Body of pancreas (tissue), 4 donors: Measurements from ENCODE around the gene NR2F2. TPM values are rescaled to one million over a fixed set of nuclear protein-coding genes. Genes with fewer than 3 reads are reported as not detected.

Source experiments
- ATAC-seq: fragments of 150-250 bp; one replicate; pipeline ENCODE4 v1.9.1; 2016
- DNase-seq, 4 donors: peaks; one replicate each; pipeline ENCODE4 v3.0.0-alpha.2; 2019
- H3K27ac ChIP-seq, 4 donors: fragments of 200-600 bp; sonication (generic); 1 replicate in 3 of 4; 2 replicates in 1 of 4; pipeline versions ENCODE4 v1.5.1 to v1.6.1; 2016 to 2019; ENCODE audit warnings: mild to moderate bottlenecking in 1 of 4, mixed read lengths in 1 of 4, moderate library complexity in 1 of 4
- H3K27me3 ChIP-seq, 2 donors: fragments of 200-600 bp; sonication (generic); one replicate each; pipeline ENCODE4 v1.6.0; 2016; ENCODE audit warnings: mild to moderate bottlenecking in 1 of 2
- H3K36me3 ChIP-seq, 2 donors: fragments of 200-600 bp; sonication (generic); replicated peaks in 1 of 2; 2 replicates each; pipeline ENCODE4 v1.5.1; 2016; ENCODE audit warnings: low read depth in 2 of 2; ENCODE audit not compliant: insufficient read depth in 1 of 2
- H3K4me1 ChIP-seq: fragments of 200-600 bp; sonication (generic); one replicate; pipeline ENCODE4 v1.6.0; 2016
- H3K4me3 ChIP-seq, 2 donors: fragments of 200-600 bp; sonication (generic); 1 replicate in 1 of 2; 2 replicates in 1 of 2; pipeline ENCODE4 v1.5.1; 2016 to 2019
- H3K9me3 ChIP-seq, 3 donors: fragments of 200-600 bp; sonication (generic); 1 replicate in 2 of 3; 2 replicates in 1 of 3; pipeline ENCODE4 v1.5.1; 2016
- POLR2A ChIP-seq, 3 donors: fragments of 450-650 bp; IDR thresholded peaks; one replicate each; pipeline ENCODE4 v1.6.1; 2016; ENCODE audit warnings: antibody characterized with exemption in 3 of 3, mild to moderate bottlenecking in 2 of 3
- WGBS, 2 donors: methylation state at CpG; one replicate each; pipeline ENCODE4 v1.1.5; 2017; 5-methylcytosine and 5-hydroxymethylcytosine counted together
- intact Hi-C: fragments of 100-400 bp; cut with DNase I; formaldehyde crosslinking; loops from one replicate; pipeline ENCODE4 v1.15.1; 2023
- total RNA-seq, 2 donors: library from RNA; depleted of rRNA; stranded (reverse); fragments of >200 nt; gene quantifications; one replicate each; pipeline ENCODE4 v1.1.0, GENCODE V29; 2016
- TF ChIP-seq, protein P1 (sequence below), 7 experiments: fragments of 450-650 bp in 4 of 7; fragments of 200-600 bp in 3 of 7; sonication (generic) in 3 of 7; IDR thresholded peaks; one replicate each; pipeline ENCODE4 v1.5.1; 2016 to 2019; ENCODE audit warnings: antibody characterized with exemption in 7 of 7

NR2F2 gene
- total RNA-seq, 2 donors from 2014 or later, result 12.9 to 13.5 TPM

DNA sequence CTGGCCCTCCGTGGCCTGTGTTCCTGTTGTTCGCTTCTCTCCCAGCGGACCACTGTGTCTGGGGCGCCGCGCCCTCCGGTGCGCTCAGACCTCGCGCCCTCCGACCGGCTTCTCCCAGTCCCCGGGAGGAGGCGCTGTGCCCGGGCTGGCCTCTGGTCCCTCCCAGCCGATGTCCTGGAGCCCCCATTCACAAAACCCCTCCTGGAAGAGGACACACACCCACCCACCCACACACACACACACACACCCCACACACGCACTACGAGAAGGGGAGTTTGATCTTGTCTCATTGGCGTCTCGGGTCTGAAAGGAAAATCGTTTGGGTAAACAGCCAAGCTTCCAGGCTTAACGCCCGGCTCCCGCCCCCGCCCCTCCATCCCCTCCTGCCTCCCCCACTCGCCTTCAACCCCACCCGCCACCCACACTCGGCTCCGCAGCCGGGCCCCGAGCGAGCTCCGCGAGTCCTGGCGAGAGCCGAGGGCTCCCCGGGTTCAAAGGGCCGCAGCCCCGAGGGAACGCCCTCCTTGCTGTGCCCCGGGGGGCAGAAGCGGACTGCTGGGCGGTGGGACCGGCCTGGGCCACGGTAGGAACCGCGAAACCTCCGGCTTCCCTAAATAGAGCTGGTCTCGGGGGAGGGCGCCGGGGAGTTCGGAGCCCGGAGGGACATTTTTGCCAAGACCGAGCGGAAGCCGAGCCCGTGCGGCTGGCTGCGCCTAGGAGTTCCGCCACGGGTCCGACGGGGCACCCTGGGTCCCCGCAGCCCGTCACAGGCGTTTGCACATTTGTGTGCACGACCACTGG is 23.6 kb downstream of the NR2F2 start:
- no peaks in the 10 kb centered on the region for H3K36me3 ChIP-seq
- peak overlapping the region in 3 of 4 donors; percentile 4 to 66 (median 56) for H3K27ac ChIP-seq
- H3K4me1 ChIP-seq, result peaks cover 28% of the 10 kb centered on the region
- peak overlapping the region in 1 of 2 donors; percentile 24 for H3K4me3 ChIP-seq
- no peaks in the 10 kb centered on the region for H3K9me3 ChIP-seq
- intact Hi-C loops, result no loop called here
- WGBS, 2 donors, result 7 to 42% methylated on average over 12 to 65 of the region's 67 CpGs
- peak; percentile 11 for ATAC-seq
- TF ChIP-seq POLR2A (IDR thresholded peaks at IDR 0.05), result no peak
- TF ChIP-seq, protein P1, sequence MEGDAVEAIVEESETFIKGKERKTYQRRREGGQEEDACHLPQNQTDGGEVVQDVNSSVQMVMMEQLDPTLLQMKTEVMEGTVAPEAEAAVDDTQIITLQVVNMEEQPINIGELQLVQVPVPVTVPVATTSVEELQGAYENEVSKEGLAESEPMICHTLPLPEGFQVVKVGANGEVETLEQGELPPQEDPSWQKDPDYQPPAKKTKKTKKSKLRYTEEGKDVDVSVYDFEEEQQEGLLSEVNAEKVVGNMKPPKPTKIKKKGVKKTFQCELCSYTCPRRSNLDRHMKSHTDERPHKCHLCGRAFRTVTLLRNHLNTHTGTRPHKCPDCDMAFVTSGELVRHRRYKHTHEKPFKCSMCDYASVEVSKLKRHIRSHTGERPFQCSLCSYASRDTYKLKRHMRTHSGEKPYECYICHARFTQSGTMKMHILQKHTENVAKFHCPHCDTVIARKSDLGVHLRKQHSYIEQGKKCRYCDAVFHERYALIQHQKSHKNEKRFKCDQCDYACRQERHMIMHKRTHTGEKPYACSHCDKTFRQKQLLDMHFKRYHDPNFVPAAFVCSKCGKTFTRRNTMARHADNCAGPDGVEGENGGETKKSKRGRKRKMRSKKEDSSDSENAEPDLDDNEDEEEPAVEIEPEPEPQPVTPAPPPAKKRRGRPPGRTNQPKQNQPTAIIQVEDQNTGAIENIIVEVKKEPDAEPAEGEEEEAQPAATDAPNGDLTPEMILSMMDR (IDR thresholded peaks at IDR 0.05), result peak in 4 of 7 experiments; percentile 4 to 35 (median 18)
- H3K27me3 ChIP-seq, result peaks cover 4 to 9% of the 10 kb centered on the region in 2 donors
- peak in 1 of 4 donors; percentile 29 for DNase-seq

DNA sequence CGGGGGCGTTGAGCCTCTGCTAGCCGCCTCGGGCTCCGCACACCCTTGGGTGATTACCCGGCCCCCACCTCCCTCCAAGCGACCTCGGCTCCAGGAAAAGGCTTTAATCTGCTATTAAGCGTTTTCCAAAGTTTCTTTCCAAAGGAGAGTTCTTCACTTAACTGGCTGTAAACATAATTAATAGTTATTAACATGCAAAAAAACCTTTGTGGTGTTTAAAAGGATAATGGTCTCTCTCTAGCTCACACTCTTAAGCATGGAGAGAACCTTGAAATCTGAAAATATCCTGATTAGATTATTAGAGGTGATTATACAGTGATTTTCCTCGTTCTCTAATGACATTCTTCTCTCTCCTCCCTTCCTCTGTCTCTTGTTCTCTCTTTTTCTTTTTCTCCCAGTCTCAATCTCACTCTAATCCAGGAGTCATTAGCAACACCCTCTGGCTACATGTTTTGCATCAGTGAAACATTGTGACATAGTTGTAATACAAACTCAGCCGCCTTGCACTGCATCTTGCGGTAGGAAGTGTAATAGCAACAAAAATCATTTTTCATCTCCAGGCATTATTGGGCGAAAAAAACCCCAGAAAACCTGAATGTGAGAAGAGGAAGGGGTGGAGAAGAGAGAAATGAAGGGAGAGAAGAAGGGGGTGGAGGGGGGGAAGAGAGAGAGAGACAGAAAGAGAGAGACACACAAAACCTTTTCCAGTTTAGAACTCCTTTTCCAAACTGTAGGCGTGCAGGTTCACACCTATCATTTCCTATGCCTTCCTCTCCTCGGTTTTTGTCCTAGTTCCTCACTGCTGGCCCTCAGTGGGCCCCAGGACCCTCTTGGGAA is 24.4 kb downstream of the NR2F2 start:
- intact Hi-C loops, result no loop called here
- no peak for DNase-seq
- TF ChIP-seq, protein P1 (IDR thresholded peaks at IDR 0.05), result peak in 6 of 7 experiments; percentile 7 to 34 (median 26)
- TF ChIP-seq POLR2A (IDR thresholded peaks at IDR 0.05), result peak in 1 of 3 donors; percentile 18
- peaks cover 5 to 14% of the 10 kb centered on the region in 2 donors for H3K27me3 ChIP-seq
- WGBS, 2 donors, result 27 to 35% methylated on average over 15 of the region's 15 CpGs
- H3K4me1 ChIP-seq, result peaks cover 33% of the 10 kb centered on the region
- no peaks in the 10 kb centered on the region for H3K36me3 ChIP-seq
- H3K27ac ChIP-seq, result peak overlapping the region in 2 of 4 donors; percentile 48 to 66
- ATAC-seq, result no peak
- H3K4me3 ChIP-seq, result peak overlapping the region in 1 of 2 donors; percentile 24
- no peaks in the 10 kb centered on the region for H3K9me3 ChIP-seq

GRCh38 chr15:96355568-96356187 is 25.2 kb downstream of the NR2F2 start:
- peaks cover 7 to 16% of the 10 kb centered on the region in 2 donors for H3K27me3 ChIP-seq
- H3K4me3 ChIP-seq, result no peak overlapping the region
- H3K36me3 ChIP-seq, result no peaks in the 10 kb centered on the region
- intact Hi-C loops, result no loop called here
- TF ChIP-seq, protein P1 (IDR thresholded peaks at IDR 0.05), result no peak
- no peak for TF ChIP-seq POLR2A (IDR thresholded peaks at IDR 0.05)
- peaks cover 33% of the 10 kb centered on the region for H3K4me1 ChIP-seq
- H3K27ac ChIP-seq, result peak overlapping the region in 1 of 4 donors; percentile 48
- no peaks in the 10 kb centered on the region for H3K9me3 ChIP-seq
- DNase-seq (no peak), ATAC-seq (no peak)
- WGBS, 2 donors, result 57 to 77% methylated on average over 7 of the region's 7 CpGs

GRCh38 chr15:96356494-96357455 is 26.3 kb downstream of the NR2F2 start:
- Histone ChIP-seq H3K36me3 (no peaks in the 10 kb centered on the region), H3K27ac (peak overlapping the region in 2 of 4 donors; percentile 22 to 56), H3K27me3 (peaks cover 7 to 25% of the 10 kb centered on the region in 2 donors), H3K9me3 (no peaks in the 10 kb centered on the region), H3K4me3 (peak overlapping the region; percentile 35 to 55), H3K4me1 (peaks cover 41% of the 10 kb centered on the region)
- TF ChIP-seq, protein P1 (IDR thresholded peaks at IDR 0.05), result peak; percentile 91 to 100 (median 95)
- TF ChIP-seq POLR2A (IDR thresholded peaks at IDR 0.05), result no peak
- peak; percentile 71 to 84 (median 80) for DNase-seq
- intact Hi-C loops, result no loop called here
- WGBS, 2 donors, result 1 to 4% methylated on average over 23 to 67 of the region's 67 CpGs
- peak; percentile 78 for ATAC-seq
